ENCODE results near the gene RPRD1A. TPM values are rescaled to one million over a fixed set of nuclear protein-coding genes. Genes with fewer than 3 reads are reported as not detected.

The RPRD1A gene
- total RNA-seq, 1 experiment from 2014 or later: 80.7 TPM

- intact Hi-C loops (cut with micrococcal nuclease): no loop called here
- H3K4me1 ChIP-seq (ENCODE audit: control insufficient read depth in 1 of 2, insufficient read depth in 2 of 2, low read length in 2 of 2): no peaks in the 10 kb centered on the region
- H3K27me3 ChIP-seq (ENCODE audit: insufficient read depth, low read length): no peaks in the 10 kb centered on the region
- H3K27ac ChIP-seq (ENCODE audit: low read depth, low read length): no peak overlapping the region
- H3K9me2 ChIP-seq (ENCODE audit: insufficient read depth): no peaks in the 10 kb centered on the region
- DNase-seq (ENCODE audit: low read depth, low spot score): no peak
- no peak overlapping the region for H3K4me3 ChIP-seq (replicated peaks in 1 of 2; ENCODE audit: low read depth in 1 of 2, low read length in 2 of 2)
- H4K20me1 ChIP-seq (ENCODE audit: insufficient read depth): peaks cover 8% of the 10 kb centered on the region; the same call in 1 of the 2 replicates
- no peak overlapping the region for H2AFZ ChIP-seq (ENCODE audit: low read depth, low read length, poor library complexity, severe bottlenecking)
- H3K79me2 ChIP-seq (ENCODE audit: insufficient read depth, low read length): peaks cover 61% of the 10 kb centered on the region
- TF ChIP-seq ZBTB33 (IDR thresholded peaks at IDR 0.05; ENCODE audit: extremely low read depth, insufficient replicate concordance, low read length): no peak
- TF ChIP-seq POLR2AphosphoS5 (IDR thresholded peaks at IDR 0.05; ENCODE audit: low read depth, low read length): no peak
- no peak for TF ChIP-seq MAX (IDR thresholded peaks at IDR 0.05)
- no peak for TF ChIP-seq CEBPB (IDR thresholded peaks at IDR 0.05; ENCODE audit: low read depth)
- TF ChIP-seq REST (IDR thresholded peaks at IDR 0.05; ENCODE audit: low read depth): no peak
- TF ChIP-seq EZH2phosphoT487 (IDR thresholded peaks at IDR 0.05; ENCODE audit: borderline replicate concordance): no peak
- TF ChIP-seq ELF1 (IDR thresholded peaks at IDR 0.05; ENCODE audit: borderline replicate concordance, low read depth): no peak
- H3K9ac ChIP-seq (ENCODE audit: low read length): no peak overlapping the region
- BruUV-seq (replicated peaks): no TSS peak
- ChIA-PET RAD21 (ENCODE audit: low non-redundant PET in 1 of 2, low total read pairs in 2 of 2, uncharacterized antibody in 2 of 2, unreplicated experiment in 2 of 2) (no interaction called here), CTCF (no interaction called here), POLR2A (no interaction called here)
- peaks cover 7 to 12% of the 10 kb centered on the region in 2 experiments; a peak in 3 of 4 replicates for H3K36me3 ChIP-seq (ENCODE audit: control insufficient read depth in 1 of 2, insufficient read depth in 2 of 2, low read length in 2 of 2)
- H3K9me3 ChIP-seq (ENCODE audit: control insufficient read depth in 1 of 2, insufficient read depth in 1 of 2, low read depth in 1 of 2, low read length in 2 of 2): no peaks in the 10 kb centered on the region
- ATAC-seq: no peak
- H3K4me2 ChIP-seq (ENCODE audit: low read length): no peak overlapping the region
These were observed 35.5 kb downstream of the RPRD1A start for GRCh38 chr18:36031903-36032302.

All from HCT116 (cell line).